ENCODE measurements around the gene INSR.
"Not testable (repeated sequence)": the region's sequence is repeated elsewhere in the genome, so short reads cannot be mapped to it uniquely, and the experiment has no call there.

The INSR gene

DNA sequence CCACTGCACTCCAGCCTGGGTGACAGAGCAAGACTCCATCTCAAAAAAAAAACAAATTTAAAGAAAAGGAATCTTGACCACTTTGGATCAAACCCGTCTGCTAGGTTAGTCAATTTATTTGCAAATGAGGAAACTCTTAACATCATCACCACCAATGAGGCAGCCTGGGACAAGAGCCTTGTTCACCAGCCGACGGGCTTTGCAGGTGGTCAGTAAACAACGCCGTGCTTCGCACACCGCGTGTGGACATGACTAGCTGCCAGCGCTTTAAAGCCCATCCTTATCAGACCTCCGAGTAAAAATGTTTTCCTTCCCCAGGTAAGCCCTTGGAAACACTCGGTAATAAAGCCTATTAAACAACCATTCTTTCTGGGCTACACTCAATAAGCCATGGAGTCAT, 41.9 kb downstream of the INSR start:
- Mint-ChIP-seq H3K4me3 (no peak overlapping the region), H3K9me3 (no peaks in the 10 kb centered on the region), H3K4me1 (no peaks in the 10 kb centered on the region), H3K27ac (no peak overlapping the region), H3K27me3 (no peaks in the 10 kb centered on the region), H3K36me3 (no peaks in the 10 kb centered on the region)

DNA sequence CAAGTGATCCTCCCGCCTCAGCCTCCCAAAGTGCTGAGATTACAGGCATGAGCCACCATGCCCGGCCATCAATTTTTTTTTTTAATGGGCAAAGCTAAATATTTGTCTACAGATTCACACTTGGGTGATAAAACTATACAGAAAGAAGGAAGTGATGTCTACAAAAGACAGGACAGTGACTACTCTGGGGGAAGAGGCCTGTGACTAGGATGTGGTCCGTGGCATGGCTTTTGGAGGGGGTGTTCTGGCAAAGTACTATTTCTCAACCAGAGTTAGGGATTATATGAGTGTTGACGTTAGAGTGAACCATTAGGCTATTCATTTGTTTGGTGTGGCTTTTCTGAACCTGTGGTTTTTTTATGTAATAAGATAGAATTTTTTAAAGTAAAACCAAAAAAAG, 42.7 kb downstream of the INSR start:
- Mint-ChIP-seq H3K4me1 (no peaks in the 10 kb centered on the region), H3K27ac (no peak overlapping the region), H3K9me3 (no peaks in the 10 kb centered on the region), H3K27me3 (no peaks in the 10 kb centered on the region), H3K4me3 (no peak overlapping the region), H3K36me3 (no peaks in the 10 kb centered on the region)

DNA sequence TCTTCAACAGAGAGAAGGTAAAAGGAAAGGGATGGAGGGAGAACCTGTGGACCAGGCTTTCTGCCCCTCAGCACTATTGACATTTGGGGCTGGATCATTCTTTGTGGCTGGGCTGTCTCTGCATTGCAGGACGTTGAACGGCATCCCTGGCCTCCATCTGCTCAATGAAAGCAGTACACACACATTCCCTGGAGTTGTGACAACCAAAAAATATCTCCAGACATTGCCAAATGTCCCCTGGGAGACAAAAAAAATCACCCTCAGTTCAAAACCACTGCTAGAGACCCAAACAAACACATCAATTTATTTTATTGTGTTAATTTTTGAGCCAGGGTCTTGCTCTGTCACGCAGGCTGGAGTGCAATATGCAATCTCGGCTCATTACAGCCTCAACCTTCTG, 43.3 kb downstream of the INSR start:
- Mint-ChIP-seq H3K4me3 (no peak overlapping the region), H3K27ac (peak overlapping the region; percentile 62), H3K36me3 (no peaks in the 10 kb centered on the region), H3K27me3 (no peaks in the 10 kb centered on the region), H3K4me1 (no peaks in the 10 kb centered on the region), H3K9me3 (no peaks in the 10 kb centered on the region)

DNA sequence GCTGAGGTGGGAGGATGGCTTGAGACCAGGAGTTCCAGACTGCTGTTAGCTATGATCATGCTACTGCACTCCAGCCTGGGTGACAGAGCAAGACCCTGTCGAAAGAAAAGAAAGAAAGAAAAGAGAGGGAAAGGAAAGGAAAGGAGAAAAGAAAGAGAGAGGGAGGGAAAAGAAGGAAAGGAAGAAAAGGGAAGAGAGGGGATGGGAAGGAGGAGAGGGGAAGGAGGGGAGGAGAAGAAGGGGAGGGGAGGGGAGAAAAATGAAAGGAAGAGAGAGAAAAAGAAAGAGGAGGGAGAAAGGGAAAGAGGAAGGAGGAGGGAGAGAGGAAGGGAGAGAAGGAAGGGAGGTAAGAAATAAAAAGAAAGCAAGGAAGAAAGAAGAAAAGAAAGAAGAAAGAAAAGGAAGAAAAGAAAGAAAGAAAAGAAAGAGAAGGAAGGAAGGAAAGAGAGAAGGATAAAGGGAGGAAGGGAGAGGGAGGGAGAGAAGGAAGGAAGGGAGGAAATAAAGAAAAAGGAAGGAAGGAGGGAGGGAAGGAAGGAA, 44.1 kb downstream of the INSR start:
- H3K4me1 Mint-ChIP-seq, result no peaks in the 10 kb centered on the region
- no peak overlapping the region for H3K27ac Mint-ChIP-seq
- H3K36me3 Mint-ChIP-seq, result no peaks in the 10 kb centered on the region
- H3K27me3 Mint-ChIP-seq, result no peaks in the 10 kb centered on the region
- no peaks in the 10 kb centered on the region for H3K9me3 Mint-ChIP-seq
- no peak overlapping the region for H3K4me3 Mint-ChIP-seq

GRCh38 chr19:7247155-7247554, 47.1 kb downstream of the INSR start:
- no peak overlapping the region for H3K4me3 Mint-ChIP-seq
- H3K36me3 Mint-ChIP-seq, result no peaks in the 10 kb centered on the region
- H3K9me3 Mint-ChIP-seq, result no peaks in the 10 kb centered on the region
- no peaks in the 10 kb centered on the region for H3K4me1 Mint-ChIP-seq
- H3K27me3 Mint-ChIP-seq, result no peaks in the 10 kb centered on the region
- H3K27ac Mint-ChIP-seq, result no peak overlapping the region

DNA sequence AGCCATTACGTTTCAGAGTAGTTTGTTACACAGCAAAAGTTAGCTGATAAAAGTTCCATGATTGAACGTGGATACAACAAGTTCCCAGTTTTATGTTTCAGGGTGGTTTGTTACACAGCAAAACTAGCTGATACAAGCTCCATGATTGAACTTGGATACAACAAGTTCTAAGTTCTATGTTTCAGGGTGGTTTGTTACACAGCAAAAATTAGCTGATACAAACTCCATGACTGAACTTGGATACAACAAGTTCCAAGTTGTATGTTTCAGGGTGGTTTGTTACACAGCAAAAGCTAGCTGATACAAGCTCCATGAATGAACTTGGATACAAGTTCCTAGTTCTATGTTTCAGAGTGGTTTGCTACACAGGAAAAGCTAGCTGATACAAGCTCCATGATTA, 47.6 kb downstream of the INSR start:
- H3K4me1 Mint-ChIP-seq, result no peaks in the 10 kb centered on the region
- no peak overlapping the region for H3K4me3 Mint-ChIP-seq
- H3K27ac Mint-ChIP-seq, result no peak overlapping the region
- H3K9me3 Mint-ChIP-seq, result no peaks in the 10 kb centered on the region
- no peaks in the 10 kb centered on the region for H3K36me3 Mint-ChIP-seq
- no peaks in the 10 kb centered on the region for H3K27me3 Mint-ChIP-seq

- Mint-ChIP-seq H3K36me3 (no peaks in the 10 kb centered on the region), H3K4me3 (no peak overlapping the region), H3K9me3 (no peaks in the 10 kb centered on the region), H3K4me1 (no peaks in the 10 kb centered on the region), H3K27ac (no peak overlapping the region), H3K27me3 (no peaks in the 10 kb centered on the region)
Observed at GRCh38 chr19:7242601-7243258, 51.5 kb downstream of the INSR start.

DNA sequence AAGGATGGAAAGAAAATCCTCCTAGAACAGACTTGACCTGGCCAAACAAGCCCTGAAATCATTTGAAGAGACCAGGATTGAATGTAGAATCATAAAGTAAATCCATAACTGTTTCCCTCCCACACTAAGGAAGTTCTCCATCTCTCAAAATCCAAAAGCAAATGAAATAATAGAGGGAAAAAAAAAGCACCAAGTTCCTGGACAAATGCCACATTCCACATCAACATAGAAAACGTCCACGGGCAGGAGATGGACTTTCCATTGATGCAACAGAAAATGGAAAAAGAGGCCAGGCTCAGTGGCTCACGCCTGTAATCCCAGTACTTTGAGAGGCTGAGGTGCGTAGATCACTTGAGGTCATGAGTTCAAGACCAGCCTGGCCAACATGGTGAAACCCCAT, 56.2 kb downstream of the INSR start:
- Mint-ChIP-seq H3K4me1 (no peaks in the 10 kb centered on the region), H3K36me3 (no peaks in the 10 kb centered on the region), H3K27ac (no peak overlapping the region), H3K9me3 (no peaks in the 10 kb centered on the region), H3K4me3 (no peak overlapping the region), H3K27me3 (no peaks in the 10 kb centered on the region)

- Mint-ChIP-seq H3K4me1 (no peaks in the 10 kb centered on the region), H3K4me3 (no peak overlapping the region), H3K27me3 (no peaks in the 10 kb centered on the region), H3K36me3 (no peaks in the 10 kb centered on the region), H3K9me3 (no peaks in the 10 kb centered on the region), H3K27ac (no peak overlapping the region)
Observed at GRCh38 chr19:7236153-7236552, 58.1 kb downstream of the INSR start.

GRCh38 chr19:7230826-7231225, 63.4 kb downstream of the INSR start:
- peaks cover under 1% of the 10 kb centered on the region for H3K4me1 Mint-ChIP-seq
- H3K36me3 Mint-ChIP-seq, result no peaks in the 10 kb centered on the region
- H3K27me3 Mint-ChIP-seq, result no peaks in the 10 kb centered on the region
- no peak overlapping the region for H3K4me3 Mint-ChIP-seq
- no peak overlapping the region for H3K27ac Mint-ChIP-seq
- no peaks in the 10 kb centered on the region for H3K9me3 Mint-ChIP-seq

GRCh38 chr19:7229735-7230134, 64.5 kb downstream of the INSR start:
- peaks cover 6% of the 10 kb centered on the region for H3K4me1 Mint-ChIP-seq
- H3K36me3 Mint-ChIP-seq, result no peaks in the 10 kb centered on the region
- H3K4me3 Mint-ChIP-seq, result no peak overlapping the region
- H3K9me3 Mint-ChIP-seq, result no peaks in the 10 kb centered on the region
- H3K27ac Mint-ChIP-seq, result no peak overlapping the region
- no peaks in the 10 kb centered on the region for H3K27me3 Mint-ChIP-seq

GRCh38 chr19:7228935-7229541, 65.2 kb downstream of the INSR start:
- Mint-ChIP-seq H3K27me3 (no peaks in the 10 kb centered on the region), H3K4me1 (peaks cover 6% of the 10 kb centered on the region), H3K9me3 (no peaks in the 10 kb centered on the region), H3K27ac (no peak overlapping the region), H3K36me3 (no peaks in the 10 kb centered on the region), H3K4me3 (no peak overlapping the region)

DNA sequence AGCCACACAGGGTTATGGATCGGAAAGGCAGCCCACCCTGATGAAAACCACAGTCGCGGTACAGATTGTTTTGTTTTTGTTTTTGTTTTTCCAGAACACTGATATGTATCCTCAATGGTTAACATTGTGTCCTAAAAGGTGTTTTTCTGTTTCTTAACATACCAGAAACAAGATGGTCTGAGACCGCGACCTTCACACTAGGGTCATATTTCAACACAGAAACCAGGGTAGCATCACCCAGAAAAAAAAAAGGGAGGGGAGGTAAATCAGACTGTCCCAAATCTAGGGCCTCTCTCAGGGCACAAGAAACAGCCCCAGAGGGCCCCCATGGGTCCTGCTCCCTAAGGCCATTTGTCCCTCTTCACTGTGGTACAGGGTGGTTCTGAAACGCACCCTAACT, 66.5 kb downstream of the INSR start:
- Mint-ChIP-seq H3K36me3 (no peaks in the 10 kb centered on the region), H3K4me3 (no peak overlapping the region), H3K4me1 (peaks cover 6% of the 10 kb centered on the region), H3K9me3 (no peaks in the 10 kb centered on the region), H3K27ac (no peak overlapping the region), H3K27me3 (no peaks in the 10 kb centered on the region)

DNA sequence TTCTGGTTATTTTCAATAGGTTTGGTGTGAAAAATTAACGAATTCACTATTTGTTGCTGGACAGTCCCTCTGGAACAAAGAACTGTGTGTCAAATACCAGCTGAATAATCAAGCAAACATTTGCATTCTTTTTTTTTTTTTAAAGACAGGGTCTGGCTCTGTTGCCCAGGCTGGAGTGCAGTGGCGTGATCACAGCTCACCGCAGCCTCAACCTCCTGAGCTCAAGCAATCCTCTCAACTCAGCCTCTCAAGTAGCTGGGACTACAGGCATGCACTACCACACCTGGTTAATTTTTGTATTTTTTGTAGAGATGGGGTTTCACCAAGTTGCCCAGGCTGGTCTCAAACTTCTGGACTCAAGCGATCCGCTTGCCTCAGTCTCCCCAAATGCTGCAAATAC, 67.1 kb downstream of the INSR start:
- H3K9me3 Mint-ChIP-seq, H3K27ac Mint-ChIP-seq, H3K27me3 Mint-ChIP-seq, H3K4me3 Mint-ChIP-seq, H3K4me1 Mint-ChIP-seq, H3K36me3 Mint-ChIP-seq: not testable (repeated sequence)

DNA sequence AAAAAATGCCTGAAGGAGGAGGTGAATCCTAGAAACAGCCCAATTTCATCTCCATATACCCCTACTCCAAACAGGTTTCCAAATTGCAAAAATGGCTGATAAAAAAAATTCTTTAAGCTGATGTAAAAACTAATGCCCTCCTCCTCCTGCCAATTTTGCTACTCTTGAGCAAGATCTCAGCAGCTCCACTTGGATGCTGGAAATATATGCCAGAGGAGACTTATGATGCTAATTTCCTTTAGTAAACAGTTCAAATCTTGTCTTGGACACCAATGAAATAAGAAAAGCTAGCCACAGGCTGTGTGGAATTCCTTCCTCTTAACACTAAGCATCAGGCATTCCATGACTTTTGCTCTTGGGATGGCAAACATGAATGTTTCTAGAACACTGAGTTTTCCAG, 67.5 kb downstream of the INSR start:
- Mint-ChIP-seq H3K27me3 (no peaks in the 10 kb centered on the region), H3K36me3 (no peaks in the 10 kb centered on the region), H3K4me3 (no peak overlapping the region), H3K27ac (no peak overlapping the region), H3K9me3 (no peaks in the 10 kb centered on the region), H3K4me1 (peaks cover 6% of the 10 kb centered on the region)

DNA sequence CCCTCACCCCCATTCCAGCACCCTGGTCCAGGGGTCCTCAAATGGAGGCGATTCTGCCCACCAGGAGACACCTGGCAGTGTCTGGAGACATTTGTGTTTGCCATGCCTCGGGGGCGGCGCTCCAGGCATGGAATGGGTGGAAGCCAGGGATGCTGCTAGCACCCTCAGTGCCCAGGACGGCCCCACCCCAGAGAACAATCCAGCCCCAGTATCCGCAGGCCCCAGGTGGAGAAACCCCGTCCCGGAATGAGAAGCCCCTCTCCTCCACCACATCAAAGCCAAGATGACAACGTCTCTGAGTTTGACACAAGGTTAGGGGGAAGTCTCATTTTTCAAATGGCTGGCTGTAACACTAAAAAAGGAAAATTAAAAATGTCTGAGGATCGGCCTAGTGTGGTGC, 68.5 kb downstream of the INSR start:
- H3K4me1 Mint-ChIP-seq, result peaks cover 6% of the 10 kb centered on the region
- no peaks in the 10 kb centered on the region for H3K36me3 Mint-ChIP-seq
- H3K4me3 Mint-ChIP-seq, result no peak overlapping the region
- no peaks in the 10 kb centered on the region for H3K9me3 Mint-ChIP-seq
- no peak overlapping the region for H3K27ac Mint-ChIP-seq
- H3K27me3 Mint-ChIP-seq, result no peaks in the 10 kb centered on the region

GRCh38 chr19:7224995-7225394, 69.2 kb downstream of the INSR start:
- H3K27me3 Mint-ChIP-seq, result no peaks in the 10 kb centered on the region
- no peaks in the 10 kb centered on the region for H3K9me3 Mint-ChIP-seq
- no peak overlapping the region for H3K4me3 Mint-ChIP-seq
- peaks cover 6% of the 10 kb centered on the region for H3K4me1 Mint-ChIP-seq
- no peak overlapping the region for H3K27ac Mint-ChIP-seq
- H3K36me3 Mint-ChIP-seq, result no peaks in the 10 kb centered on the region

Data from activated naive CD4-positive, alpha-beta T cell treated with anti-CD3 and anti-CD28 coated beads, Interleukin-2, amount 50 U/mL, for 24 hours (primary cell).